Measurements from ENCODE around the gene FXYD3. TPM values are rescaled to one million over a fixed set of nuclear protein-coding genes. Genes with fewer than 3 reads are reported as not detected.

The FXYD3 gene
- total RNA-seq, 1 donor from 2014 or later: not detected

GRCh38 chr19:35166100-35167063 is 50.8 kb downstream of the FXYD3 start:
- no peak for DNase-seq (ENCODE audit: low spot score)
- Mint-ChIP-seq H3K36me3 (no peaks in the 10 kb centered on the region), H3K27me3 (ENCODE audit: insufficient read depth, low read depth) (peaks cover 8% of the 10 kb centered on the region), H3K4me1 (no peaks in the 10 kb centered on the region), H3K27ac (no peak overlapping the region), H3K9me3 (peaks cover 19% of the 10 kb centered on the region), H3K4me3 (no peak overlapping the region)
- no peak for TF ChIP-seq EZH2phosphoT487 (IDR thresholded peaks at IDR 0.05)
- TF ChIP-seq EZH2 (IDR thresholded peaks at IDR 0.05): no peak
- TF ChIP-seq CTCF (IDR thresholded peaks at IDR 0.05): no peak
- H3K4me2 ChIP-seq: no peak overlapping the region
- no peak overlapping the region for H3K4me3 ChIP-seq
- no peaks in the 10 kb centered on the region for H3K9me3 ChIP-seq (ENCODE audit: low read depth)
- H3K9ac ChIP-seq: no peak overlapping the region
- no peaks in the 10 kb centered on the region for H3K79me2 ChIP-seq (ENCODE audit: low read depth)
- H2AFZ ChIP-seq (replicated peaks): no peak overlapping the region
- H3K36me3 ChIP-seq: no peaks in the 10 kb centered on the region
- no peaks in the 10 kb centered on the region for H3F3A ChIP-seq (ENCODE audit: low read depth)
- H4K20me1 ChIP-seq (ENCODE audit: low read depth): no peaks in the 10 kb centered on the region
- H3K27me3 ChIP-seq: no peaks in the 10 kb centered on the region
- no peak overlapping the region for H3K27ac ChIP-seq
- H3K4me1 ChIP-seq: no peaks in the 10 kb centered on the region

GRCh38 chr19:35167251-35168119 is 51.9 kb downstream of the FXYD3 start:
- Histone ChIP-seq H3K79me2 (ENCODE audit: low read depth) (no peaks in the 10 kb centered on the region), H3K27me3 (no peaks in the 10 kb centered on the region), H3K4me3 (no peak overlapping the region), H3F3A (ENCODE audit: low read depth) (no peaks in the 10 kb centered on the region), H4K20me1 (ENCODE audit: low read depth) (no peaks in the 10 kb centered on the region), H3K4me2 (no peak overlapping the region), H3K9me3 (ENCODE audit: low read depth) (no peaks in the 10 kb centered on the region), H3K9ac (no peak overlapping the region), H2AFZ (replicated peaks) (no peak overlapping the region), H3K4me1 (no peaks in the 10 kb centered on the region), H3K27ac (no peak overlapping the region), H3K36me3 (no peaks in the 10 kb centered on the region)
- Mint-ChIP-seq H3K4me1 (no peaks in the 10 kb centered on the region), H3K36me3 (no peaks in the 10 kb centered on the region), H3K27me3 (ENCODE audit: insufficient read depth, low read depth) (peaks cover 8% of the 10 kb centered on the region), H3K27ac (no peak overlapping the region), H3K4me3 (no peak overlapping the region), H3K9me3 (peaks cover 19% of the 10 kb centered on the region)
- TF ChIP-seq EZH2phosphoT487 (IDR thresholded peaks at IDR 0.05): no peak
- TF ChIP-seq EZH2 (IDR thresholded peaks at IDR 0.05): no peak
- TF ChIP-seq CTCF (IDR thresholded peaks at IDR 0.05): no peak
- no peak for DNase-seq (ENCODE audit: low spot score)

GRCh38 chr19:35168196-35168595 is 52.6 kb downstream of the FXYD3 start:
- no peak overlapping the region for H3K4me2 ChIP-seq
- no peak for TF ChIP-seq EZH2 (IDR thresholded peaks at IDR 0.05)
- DNase-seq (ENCODE audit: low spot score): no peak
- no peaks in the 10 kb centered on the region for H3K27me3 ChIP-seq
- no peaks in the 10 kb centered on the region for H4K20me1 ChIP-seq (ENCODE audit: low read depth)
- H3F3A ChIP-seq (ENCODE audit: low read depth): no peaks in the 10 kb centered on the region
- H3K36me3 ChIP-seq: no peaks in the 10 kb centered on the region
- Mint-ChIP-seq H3K4me3 (no peak overlapping the region), H3K36me3 (no peaks in the 10 kb centered on the region), H3K4me1 (no peaks in the 10 kb centered on the region), H3K9me3 (peaks cover 17% of the 10 kb centered on the region), H3K27ac (no peak overlapping the region), H3K27me3 (ENCODE audit: insufficient read depth, low read depth) (peaks cover 8% of the 10 kb centered on the region)
- H3K79me2 ChIP-seq (ENCODE audit: low read depth): no peaks in the 10 kb centered on the region
- H3K9me3 ChIP-seq (ENCODE audit: low read depth): no peaks in the 10 kb centered on the region
- no peak overlapping the region for H3K4me3 ChIP-seq
- H3K4me1 ChIP-seq: no peaks in the 10 kb centered on the region
- no peak overlapping the region for H2AFZ ChIP-seq (replicated peaks)
- no peak overlapping the region for H3K27ac ChIP-seq
- H3K9ac ChIP-seq: no peak overlapping the region
